Upper lobe of right lung (tissue), 1 donor: ENCODE results near the gene MBTPS1. TPM values are rescaled to one million over a fixed set of nuclear protein-coding genes. Genes with fewer than 3 reads are reported as not detected.
"Not testable (repeated sequence)": the region's sequence is repeated elsewhere in the genome, so short reads cannot be mapped to it uniquely, and the experiment has no call there.

Experiments used
- ATAC-seq: fragments of 200-7000 bp; cut with Tn5 transposase; one replicate; pipeline ENCODE4 v1.9.1; 2020; ENCODE audit warnings: mild to moderate bottlenecking, moderate library complexity
- DNase-seq: peaks from one replicate; pipeline ENCODE4 v3.0.0-alpha.2; 2020
- H3K27ac ChIP-seq: fragments of 200-600 bp; one replicate; pipeline ENCODE4 v1.8.0; 2022
- H3K27me3 ChIP-seq: fragments of 200-600 bp; one replicate; pipeline ENCODE4 v1.8.0; 2022; ENCODE audit warnings: mild to moderate bottlenecking
- H3K36me3 ChIP-seq: fragments of 200-600 bp; one replicate; pipeline ENCODE4 v1.8.0; 2022
- H3K4me1 ChIP-seq: fragments of 200-600 bp; one replicate; pipeline ENCODE4 v1.8.0; 2022
- H3K4me3 ChIP-seq: fragments of 200-600 bp; one replicate; pipeline ENCODE4 v1.8.0; 2022; ENCODE audit warnings: mild to moderate bottlenecking
- H3K9me3 ChIP-seq: fragments of 200-600 bp; one replicate; pipeline ENCODE4 v1.8.0; 2022
- CTCF ChIP-seq: fragments of 200-600 bp; IDR thresholded peaks from one replicate; pipeline ENCODE4 v1.8.0; 2022; ENCODE audit warnings: antibody characterized with exemption
- intact Hi-C: fragments of 100-400 bp; cut with DNase I; formaldehyde crosslinking; loops from one replicate; pipeline ENCODE4 v1.11.0; 2022
- total RNA-seq: library from RNA; stranded (reverse); fragmentation: NEBNext Ultra II Directional; extraction: Animal tissue kit (Norgen Biotek cat#: 25700); gene quantifications from one replicate; pipeline ENCODE4 v1.2.1, GENCODE V29; 2021
- donor health status: DM: no; HTN: yes; CAD: no; lungs with severe emphysema.

MBTPS1 gene
- total RNA-seq, 1 donor from 2014 or later = 97.5 TPM

GRCh38 chr16:84120023-84120422 lies 3.3 kb upstream of the MBTPS1 start:
- DNase-seq (no peak), ATAC-seq (no peak)
- no peaks in the 10 kb centered on the region for H3K9me3 ChIP-seq
- peaks cover 21% of the 10 kb centered on the region for H3K36me3 ChIP-seq
- no peak overlapping the region for H3K4me3 ChIP-seq
- H3K27me3 ChIP-seq = no peaks in the 10 kb centered on the region
- intact Hi-C loops = no loop called here
- TF ChIP-seq CTCF = no peak
- H3K27ac ChIP-seq = no peak overlapping the region
- peaks cover 14% of the 10 kb centered on the region for H3K4me1 ChIP-seq

- ATAC-seq = no peak
- Histone ChIP-seq H3K9me3 (no peaks in the 10 kb centered on the region), H3K4me1 (peaks cover 20% of the 10 kb centered on the region), H3K4me3 (no peak overlapping the region), H3K27ac (no peak overlapping the region), H3K36me3 (peaks cover 20% of the 10 kb centered on the region), H3K27me3 (no peaks in the 10 kb centered on the region)
- TF ChIP-seq CTCF = no peak
- intact Hi-C loops = no loop called here
- DNase-seq = no peak
Observed at GRCh38 chr16:84119368-84119767, 2.6 kb upstream of the MBTPS1 start.

- H3K36me3 ChIP-seq, H3K4me3 ChIP-seq, intact Hi-C loops, H3K9me3 ChIP-seq, DNase-seq, H3K27me3 ChIP-seq, ATAC-seq, H3K27ac ChIP-seq: not testable (repeated sequence)
- peaks cover 23% of the 10 kb centered on the region for H3K4me1 ChIP-seq
Observed at GRCh38 chr16:84118315-84118714, 1.6 kb upstream of the MBTPS1 start.

- Histone ChIP-seq H3K27ac (peak overlapping the region; percentile 83), H3K4me1 (peaks cover 23% of the 10 kb centered on the region), H3K27me3 (no peaks in the 10 kb centered on the region), H3K36me3 (peaks cover under 1% of the 10 kb centered on the region), H3K4me3 (peak overlapping the region; percentile 71), H3K9me3 (no peaks in the 10 kb centered on the region)
- DNase-seq (no peak), ATAC-seq (no peak)
- intact Hi-C loops = no loop called here
- no peak for TF ChIP-seq CTCF
Observed at GRCh38 chr16:84117494-84117843, 727 bp upstream of the MBTPS1 start.

- H3K27ac ChIP-seq = peak overlapping the region; percentile 83
- DNase-seq (no peak), ATAC-seq (peak; percentile 19)
- intact Hi-C loops = no loop called here
- peaks cover 23% of the 10 kb centered on the region for H3K4me1 ChIP-seq
- H3K36me3 ChIP-seq = no peaks in the 10 kb centered on the region
- H3K9me3 ChIP-seq = no peaks in the 10 kb centered on the region
- peak; percentile 33 for TF ChIP-seq CTCF
- H3K27me3 ChIP-seq = no peaks in the 10 kb centered on the region
- peak overlapping the region; percentile 71 for H3K4me3 ChIP-seq
Observed at GRCh38 chr16:84115919-84116719, 623 bp downstream of the MBTPS1 start.

GRCh38 chr16:84111949-84112348 lies 4.8 kb downstream of the MBTPS1 start:
- Histone ChIP-seq H3K36me3 (peaks cover 16% of the 10 kb centered on the region), H3K4me1 (peaks cover 18% of the 10 kb centered on the region)
- H3K27me3 ChIP-seq, intact Hi-C loops, H3K27ac ChIP-seq, H3K9me3 ChIP-seq, H3K4me3 ChIP-seq, DNase-seq, ATAC-seq: not testable (repeated sequence)
